Measurements from ENCODE around the gene HDHD5.

- TF ChIP-seq CTCF (IDR thresholded peaks at IDR 0.05), result no peak
- TF ChIP-seq POLR2A (IDR thresholded peaks at IDR 0.05), result no peak
- no peak for TF ChIP-seq POLR2AphosphoS5 (IDR thresholded peaks at IDR 0.05)
These were observed 38.3 kb downstream of the HDHD5 start for GRCh38 chr22:17120711-17121232.

All from sigmoid colon (tissue), 4 donors.